H9 (cell line): ENCODE data around the gene OR10P1. TPM values are rescaled to one million over a fixed set of nuclear protein-coding genes. Genes with fewer than 3 reads are reported as not detected.

Experiments used
- DNase-seq: peaks from one replicate; pipeline ENCODE4 v3.0.0-alpha.2; 2017
- H2AFZ ChIP-seq: one replicate; pipeline ENCODE4 v1.6.1; 2013; ENCODE audit warnings: mild to moderate bottlenecking, low read length, control low read depth, moderate library complexity
- H2AK5ac ChIP-seq: 2 replicates; pipeline ENCODE4 v1.6.1; 2013; ENCODE audit warnings: low read length, control low read depth, mixed read lengths; ENCODE audit not compliant: insufficient read length
- H2BK120ac ChIP-seq: one replicate; pipeline ENCODE4 v1.6.1; 2013; ENCODE audit warnings: low read depth, mild to moderate bottlenecking, low read length, control low read depth, inconsistent platforms; ENCODE audit not compliant: poor library complexity, severe bottlenecking
- H2BK12ac ChIP-seq: 2 replicates; pipeline ENCODE4 v1.6.1; 2013; ENCODE audit warnings: low read length, control low read depth, mixed read lengths, low read depth; ENCODE audit not compliant: insufficient read length
- H2BK15ac ChIP-seq: 2 replicates; pipeline ENCODE4 v1.6.1; 2013; ENCODE audit warnings: low read depth, low read length, control low read depth
- H2BK20ac ChIP-seq: one replicate; pipeline ENCODE4 v1.6.1; 2013; ENCODE audit warnings: low read depth, mild to moderate bottlenecking, low read length, control low read depth, inconsistent platforms; ENCODE audit not compliant: poor library complexity, severe bottlenecking
- H2BK5ac ChIP-seq: 2 replicates; pipeline ENCODE4 v1.6.1; 2013; ENCODE audit warnings: low read length, control low read depth, mixed read lengths; ENCODE audit not compliant: insufficient read length
- H3K14ac ChIP-seq: 2 replicates; pipeline ENCODE4 v1.6.1; 2013; ENCODE audit warnings: low read length, control low read depth; ENCODE audit not compliant: insufficient read depth
- H3K18ac ChIP-seq: 2 replicates; pipeline ENCODE4 v1.6.1; 2013; ENCODE audit warnings: low read depth, mild to moderate bottlenecking, mixed read lengths, low read length, control low read depth; ENCODE audit not compliant: insufficient read length
- H3K23ac ChIP-seq: 2 replicates; pipeline ENCODE4 v1.6.1; 2013; ENCODE audit warnings: low read length, control low read depth, mixed read lengths, low read depth; ENCODE audit not compliant: insufficient read length
- H3K23me2 ChIP-seq: 2 replicates; pipeline ENCODE4 v1.6.1; 2013; ENCODE audit warnings: low read depth, mild to moderate bottlenecking, mixed read lengths, low read length, control low read depth; ENCODE audit not compliant: insufficient read length, poor library complexity, severe bottlenecking
- H3K27ac ChIP-seq: 2 replicates; pipeline ENCODE4 v1.5.1; 2013; ENCODE audit warnings: low read length, control low read depth, mixed read lengths, low read depth; ENCODE audit not compliant: insufficient read length
- H3K27me3 ChIP-seq: 2 replicates; pipeline ENCODE4 v1.6.1; 2013; ENCODE audit warnings: low read length, control low read depth, inconsistent platforms; ENCODE audit not compliant: insufficient read depth
- H3K4ac ChIP-seq: 2 replicates; pipeline ENCODE4 v1.6.1; 2013; ENCODE audit warnings: low read depth, mild to moderate bottlenecking, control low read depth, inconsistent platforms, low read length, moderate library complexity
- H3K4me1 ChIP-seq: 2 replicates; pipeline ENCODE4 v1.6.1; 2013; ENCODE audit warnings: low read length, control low read depth, inconsistent platforms; ENCODE audit not compliant: insufficient read depth
- H3K4me2 ChIP-seq: 2 replicates; pipeline ENCODE4 v1.6.1; 2013; ENCODE audit warnings: low read length, control low read depth, mixed read lengths; ENCODE audit not compliant: insufficient read length, insufficient read depth
- H3K56ac ChIP-seq: 2 replicates; pipeline ENCODE4 v1.6.1; 2013; ENCODE audit warnings: low read depth, mild to moderate bottlenecking, mixed read lengths, low read length, control low read depth; ENCODE audit not compliant: insufficient read length
- H3K79me1 ChIP-seq: 2 replicates; pipeline ENCODE4 v1.6.1; 2013; ENCODE audit warnings: low read depth, mild to moderate bottlenecking, moderate library complexity, low read length, control low read depth, inconsistent platforms; ENCODE audit not compliant: insufficient read depth, poor library complexity, severe bottlenecking
- H3K79me2 ChIP-seq: 2 replicates; pipeline ENCODE4 v1.6.1; 2013; ENCODE audit warnings: low read length, control low read depth, inconsistent platforms; ENCODE audit not compliant: insufficient read depth
- H3K9ac ChIP-seq: 2 replicates; pipeline ENCODE4 v1.6.1; 2013; ENCODE audit warnings: low read length, control low read depth, mixed read lengths; ENCODE audit not compliant: insufficient read length; ENCODE audit errors: extremely low read depth
- H3K9me3 ChIP-seq: one replicate; pipeline ENCODE4 v1.6.1; 2013; ENCODE audit warnings: low read depth, low read length, inconsistent platforms; ENCODE audit not compliant: control insufficient read depth
- H3T11ph ChIP-seq: one replicate; pipeline ENCODE4 v1.6.1; 2013; ENCODE audit warnings: mild to moderate bottlenecking, low read length, control low read depth, inconsistent platforms
- H4K20me1 ChIP-seq: one replicate; pipeline ENCODE4 v1.6.1; 2013; ENCODE audit not compliant: control insufficient read depth, insufficient read length, insufficient read depth
- H4K5ac ChIP-seq: 2 replicates; pipeline ENCODE4 v1.6.1; 2013; ENCODE audit warnings: low read depth, mild to moderate bottlenecking, mixed read lengths, low read length, control low read depth; ENCODE audit not compliant: insufficient read length
- H4K8ac ChIP-seq: replicated peaks from 2 replicates; pipeline ENCODE4 v1.6.1; 2013; ENCODE audit warnings: low read length, control low read depth, mixed read lengths, low read depth; ENCODE audit not compliant: insufficient read length
- H4K91ac ChIP-seq: 2 replicates; pipeline ENCODE4 v1.6.1; 2013; ENCODE audit warnings: low read depth, mild to moderate bottlenecking, moderate library complexity, mixed read lengths, low read length, control low read depth; ENCODE audit not compliant: insufficient read length
- H3K27ac Mint-ChIP-seq, 3 experiments: 2 replicates in 2 of 3; 3 replicates in 1 of 3; pipeline ENCODE4 v1.8.0; 2020 to 2021; ENCODE audit warnings: mixed read lengths in 3 of 3, mild to moderate bottlenecking in 1 of 3, moderate library complexity in 1 of 3
- H3K27me3 Mint-ChIP-seq: 2 replicates; pipeline ENCODE4 v1.8.0; 2021; ENCODE audit warnings: low read depth, mild to moderate bottlenecking, moderate library complexity, mixed read lengths
- H3K36me3 Mint-ChIP-seq, 3 experiments: 2 replicates in 2 of 3; 3 replicates in 1 of 3; pipeline ENCODE4 v1.8.0; 2020 to 2021; ENCODE audit warnings: low read depth in 3 of 3, mixed read lengths in 3 of 3; ENCODE audit not compliant: insufficient read depth in 1 of 3
- H3K4me1 Mint-ChIP-seq, 2 experiments: 2 replicates each; pipeline ENCODE4 v1.8.0; 2020; ENCODE audit warnings: mixed read lengths in 2 of 2
- H3K4me3 Mint-ChIP-seq, 2 experiments: 2 replicates in 1 of 2; 3 replicates in 1 of 2; pipeline ENCODE4 v1.8.0; 2020 to 2021; ENCODE audit warnings: mild to moderate bottlenecking in 2 of 2, mixed read lengths in 2 of 2, moderate library complexity in 1 of 2
- H3K9me3 Mint-ChIP-seq, 2 experiments: 2 replicates in 1 of 2; 3 replicates in 1 of 2; pipeline ENCODE4 v1.8.0; 2020; ENCODE audit warnings: mild to moderate bottlenecking in 2 of 2, mixed read lengths in 2 of 2, moderate library complexity in 1 of 2
- CTCF ChIP-seq: fragments of 200-600 bp; sonication (generic); conservative IDR thresholded peaks from 3 replicates; pipeline ENCODE4 v1.8.0; 2021; ENCODE audit warnings: antibody characterized with exemption, mild to moderate bottlenecking
- total RNA-seq: library from RNA; stranded (reverse); gene quantifications from 2 replicates; pipeline ENCODE4 v1.2.1, GENCODE V29; 2021

The OR10P1 gene
- total RNA-seq, 1 experiment from 2014 or later: not detected

- no peak overlapping the region for H4K91ac ChIP-seq
- H4K20me1 ChIP-seq: no peaks in the 10 kb centered on the region
- H3K4me1 ChIP-seq: no peaks in the 10 kb centered on the region
- peaks cover 6% of the 10 kb centered on the region for H3K27me3 Mint-ChIP-seq
- H3K18ac ChIP-seq: no peak overlapping the region
- H3K27ac ChIP-seq: no peak overlapping the region
- no peak overlapping the region for H3K23ac ChIP-seq
- H4K5ac ChIP-seq: no peak overlapping the region
- no peak overlapping the region for H4K8ac ChIP-seq
- no peaks in the 10 kb centered on the region for H3K9me3 Mint-ChIP-seq
- no peak overlapping the region for H3K56ac ChIP-seq
- no peak overlapping the region for H3K27ac Mint-ChIP-seq
- no peak overlapping the region for H3K4ac ChIP-seq
- no peak overlapping the region for H3K14ac ChIP-seq
- no peak overlapping the region for H3K9ac ChIP-seq
- H2BK20ac ChIP-seq: no peak overlapping the region
- no peak overlapping the region for H2BK5ac ChIP-seq
- no peak overlapping the region for H2BK15ac ChIP-seq
- H3K4me1 Mint-ChIP-seq: peaks cover 5% of the 10 kb centered on the region in 2 experiments
- no peaks in the 10 kb centered on the region for H3K9me3 ChIP-seq
- H3K4me2 ChIP-seq: no peak overlapping the region
- no peaks in the 10 kb centered on the region for H3K79me1 ChIP-seq
- H3K4me3 Mint-ChIP-seq: no peak overlapping the region
- no peak for DNase-seq
- H3K36me3 Mint-ChIP-seq: no peaks in the 10 kb centered on the region
- H3K23me2 ChIP-seq: no peaks in the 10 kb centered on the region
- no peak overlapping the region for H3T11ph ChIP-seq
- peaks cover 2% of the 10 kb centered on the region; the same call in 1 of the 2 replicates for H3K27me3 ChIP-seq
- no peak overlapping the region for H2AFZ ChIP-seq
- H2BK120ac ChIP-seq: no peak overlapping the region
- TF ChIP-seq CTCF: no peak
- no peaks in the 10 kb centered on the region for H3K79me2 ChIP-seq
- no peak overlapping the region for H2BK12ac ChIP-seq
- no peak overlapping the region for H2AK5ac ChIP-seq
Observed at GRCh38 chr12:55624056-55624455, 12.6 kb upstream of the OR10P1 start.
